ENCODE data around the gene SDK1.

DNA sequence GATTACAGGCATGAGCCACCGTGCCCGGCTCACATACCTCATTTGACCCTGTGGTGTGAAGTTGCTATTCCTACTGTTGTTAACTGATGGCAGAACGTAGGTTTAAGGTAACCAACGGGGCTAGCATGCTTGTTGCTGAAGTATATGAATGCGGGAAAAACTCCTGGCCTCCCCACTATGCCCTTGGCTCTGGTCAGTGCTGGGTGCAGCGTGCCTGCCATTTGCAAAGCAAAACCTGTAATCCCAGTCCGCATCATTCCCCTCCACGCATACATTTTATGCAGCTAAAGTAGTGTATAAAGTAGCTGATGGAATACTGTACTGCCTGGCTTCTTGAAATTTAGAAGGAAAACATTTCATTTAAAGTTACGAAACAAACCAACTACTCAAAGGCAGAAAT lies 273.3 kb downstream of the SDK1 start:
- TF ChIP-seq POLR2A (IDR thresholded peaks at IDR 0.05) = no peak
- TF ChIP-seq, protein P1, sequence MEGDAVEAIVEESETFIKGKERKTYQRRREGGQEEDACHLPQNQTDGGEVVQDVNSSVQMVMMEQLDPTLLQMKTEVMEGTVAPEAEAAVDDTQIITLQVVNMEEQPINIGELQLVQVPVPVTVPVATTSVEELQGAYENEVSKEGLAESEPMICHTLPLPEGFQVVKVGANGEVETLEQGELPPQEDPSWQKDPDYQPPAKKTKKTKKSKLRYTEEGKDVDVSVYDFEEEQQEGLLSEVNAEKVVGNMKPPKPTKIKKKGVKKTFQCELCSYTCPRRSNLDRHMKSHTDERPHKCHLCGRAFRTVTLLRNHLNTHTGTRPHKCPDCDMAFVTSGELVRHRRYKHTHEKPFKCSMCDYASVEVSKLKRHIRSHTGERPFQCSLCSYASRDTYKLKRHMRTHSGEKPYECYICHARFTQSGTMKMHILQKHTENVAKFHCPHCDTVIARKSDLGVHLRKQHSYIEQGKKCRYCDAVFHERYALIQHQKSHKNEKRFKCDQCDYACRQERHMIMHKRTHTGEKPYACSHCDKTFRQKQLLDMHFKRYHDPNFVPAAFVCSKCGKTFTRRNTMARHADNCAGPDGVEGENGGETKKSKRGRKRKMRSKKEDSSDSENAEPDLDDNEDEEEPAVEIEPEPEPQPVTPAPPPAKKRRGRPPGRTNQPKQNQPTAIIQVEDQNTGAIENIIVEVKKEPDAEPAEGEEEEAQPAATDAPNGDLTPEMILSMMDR (IDR thresholded peaks at IDR 0.05) = no peak
